HEK293T (cell line): ENCODE measurements around the gene SPATA20.

ENCODE experiments used
- ELF4 ChIP-seq: fragments of 450-650 bp; IDR thresholded peaks from 2 replicates; pipeline ENCODE4 v1.6.1; 2017; ENCODE audit warnings: antibody characterized with exemption
- FOXM1 ChIP-seq: fragments of 450-650 bp; IDR thresholded peaks from 2 replicates; pipeline ENCODE4 v1.6.1; 2017; ENCODE audit warnings: mild to moderate bottlenecking, borderline replicate concordance

DNA sequence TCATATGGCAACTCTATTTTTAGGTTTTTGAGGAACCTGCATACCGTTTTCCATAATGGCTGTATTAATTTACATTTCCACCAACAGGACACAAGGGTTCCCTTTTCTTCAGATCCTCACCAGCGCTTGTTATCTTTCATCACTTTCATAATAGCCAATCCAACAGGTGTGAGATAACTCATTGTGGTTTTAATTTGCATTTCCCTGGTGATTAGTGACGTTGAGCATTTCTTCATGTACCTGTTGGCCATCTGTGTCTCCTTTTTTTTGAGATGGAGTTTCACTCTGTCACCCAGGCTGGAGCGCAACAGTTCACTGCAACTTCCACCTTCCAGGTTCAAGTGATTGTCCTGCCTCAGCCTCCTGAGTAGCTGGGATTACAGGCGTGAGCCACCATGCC, 51.5 kb downstream of the SPATA20 start:
- TF ChIP-seq ELF4, result no peak
- TF ChIP-seq FOXM1, result no peak
